HEK293 (cell line): Measurements from ENCODE around the gene CDC42EP1.

ENCODE experiments used
- CTCF ChIA-PET: fragments of 350-600 bp; formaldehyde crosslinking; extraction: SDS; loops from one replicate; lab custom pipeline; 2021; ENCODE audit warnings: antibody characterized with exemption; lab: Yijun Ruan, JAX
- POLR2A ChIA-PET: fragments of 300-600 bp; formaldehyde crosslinking; extraction: SDS; loops from one replicate; lab custom pipeline; 2020; ENCODE audit warnings: antibody characterized with exemption, inconsistent platforms; lab: Yijun Ruan, JAX
- H3K27ac ChIP-seq: fragments of 200-500 bp; sonication (Bioruptor generic); 2 replicates; pipeline ENCODE4 v1.5.1; 2014; ENCODE audit warnings: low read depth, low read length, control low read depth, inconsistent platforms; ENCODE audit errors: extremely low read depth
- H3K36me3 ChIP-seq, 2 experiments: fragments of 200-500 bp in 1 of 2; sonication (Bioruptor generic) in 1 of 2; 1 replicate in 1 of 2; 2 replicates in 1 of 2; pipeline ENCODE4 v1.5.1; 2014 to 2017; ENCODE audit warnings: inconsistent platforms in 2 of 2, low read length in 2 of 2; ENCODE audit not compliant: control insufficient read depth in 2 of 2, insufficient read depth in 1 of 2
- H3K4me1 ChIP-seq: fragments of 200-500 bp; sonication (Bioruptor generic); 2 replicates; pipeline ENCODE4 v1.5.1; 2014; ENCODE audit warnings: mild to moderate bottlenecking, low read length, inconsistent platforms; ENCODE audit not compliant: control insufficient read depth, insufficient read depth
- H3K4me3 ChIP-seq: 2 replicates; pipeline ENCODE4 v1.5.1; 2011; ENCODE audit warnings: low read depth, mild to moderate bottlenecking, control low read depth, low read length, moderate library complexity
- H3K9me3 ChIP-seq: fragments of 200-500 bp; sonication (Bioruptor generic); 2 replicates; pipeline ENCODE4 v1.5.1; 2014; ENCODE audit warnings: low read depth, low read length, inconsistent platforms; ENCODE audit not compliant: control insufficient read depth, insufficient read depth
- BCL11A ChIP-seq: fragments of 450-650 bp; formaldehyde crosslinking; IDR thresholded peaks from 2 replicates; pipeline ENCODE4 v1.5.1; 2016; ENCODE audit warnings: low read depth, missing biosample characterization, missing genetic modification characterization
- EGR2 ChIP-seq: fragments of 450-650 bp; formaldehyde crosslinking; IDR thresholded peaks from 2 replicates; pipeline ENCODE4 v1.5.1; 2016; ENCODE audit warnings: low read depth, missing biosample characterization, missing genetic modification characterization
- GLIS1 ChIP-seq: fragments of 450-650 bp; formaldehyde crosslinking; IDR thresholded peaks from 2 replicates; pipeline ENCODE4 v1.5.1; 2016; ENCODE audit warnings: missing biosample characterization, missing genetic modification characterization
- GLIS2 ChIP-seq: fragments of 450-650 bp; formaldehyde crosslinking; IDR thresholded peaks from 2 replicates; pipeline ENCODE4 v1.5.1; 2016; ENCODE audit warnings: missing biosample characterization, missing genetic modification characterization
- KLF9 ChIP-seq: fragments of 450-650 bp; formaldehyde crosslinking; IDR thresholded peaks from 2 replicates; pipeline ENCODE4 v1.5.1; 2016; ENCODE audit warnings: missing biosample characterization, missing genetic modification characterization, low read depth
- SETDB1 ChIP-seq: IDR thresholded peaks from one replicate; pipeline ENCODE4 v1.6.1; 2017; ENCODE audit warnings: mild to moderate bottlenecking, low read length, moderate library complexity, mixed read lengths; ENCODE audit not compliant: insufficient read length
- ZBTB49 ChIP-seq: fragments of 450-650 bp; formaldehyde crosslinking; IDR thresholded peaks from 2 replicates; pipeline ENCODE4 v1.5.1; 2016; ENCODE audit warnings: missing biosample characterization, missing genetic modification characterization, low read depth
- ZFP69B ChIP-seq: fragments of 450-650 bp; formaldehyde crosslinking; IDR thresholded peaks from 2 replicates; pipeline ENCODE4 v1.5.1; 2016; ENCODE audit warnings: missing biosample characterization, missing genetic modification characterization
- ZNF114 ChIP-seq: fragments of 450-650 bp; formaldehyde crosslinking; IDR thresholded peaks from 2 replicates; pipeline ENCODE4 v1.5.0; 2017; ENCODE audit warnings: missing biosample characterization, missing genetic modification characterization
- ZNF16 ChIP-seq: fragments of 450-650 bp; formaldehyde crosslinking; IDR thresholded peaks from 2 replicates; pipeline ENCODE4 v1.5.1; 2016; ENCODE audit warnings: low read depth, missing biosample characterization, missing genetic modification characterization
- ZNF169 ChIP-seq: fragments of 450-650 bp; formaldehyde crosslinking; IDR thresholded peaks from 2 replicates; pipeline ENCODE4 v1.5.1; 2016; ENCODE audit warnings: missing biosample characterization, missing genetic modification characterization
- ZNF214 ChIP-seq: fragments of 450-650 bp; formaldehyde crosslinking; IDR thresholded peaks from 2 replicates; pipeline ENCODE4 v1.5.1; 2017; ENCODE audit warnings: missing biosample characterization, mild to moderate bottlenecking, missing genetic modification characterization, borderline replicate concordance
- ZNF223 ChIP-seq: fragments of 450-650 bp; formaldehyde crosslinking; IDR thresholded peaks from 2 replicates; pipeline ENCODE4 v1.5.1; 2016; ENCODE audit warnings: missing biosample characterization, missing genetic modification characterization
- ZNF239 ChIP-seq: fragments of 450-650 bp; formaldehyde crosslinking; IDR thresholded peaks from 2 replicates; pipeline ENCODE4 v1.5.1; 2016; ENCODE audit warnings: missing biosample characterization, missing genetic modification characterization
- ZNF324 ChIP-seq: fragments of 450-650 bp; formaldehyde crosslinking; IDR thresholded peaks from 2 replicates; pipeline ENCODE4 v1.5.1; 2016; ENCODE audit warnings: missing biosample characterization, missing genetic modification characterization
- ZNF530 ChIP-seq: fragments of 450-650 bp; formaldehyde crosslinking; IDR thresholded peaks from 2 replicates; pipeline ENCODE4 v1.5.1; 2016; ENCODE audit warnings: low read depth, missing biosample characterization, missing genetic modification characterization
- ZNF561 ChIP-seq: fragments of 450-650 bp; IDR thresholded peaks from 2 replicates; pipeline ENCODE4 v1.5.1; 2018; ENCODE audit warnings: missing biosample characterization, missing genetic modification characterization, borderline replicate concordance
- ZNF658 ChIP-seq: fragments of 450-650 bp; formaldehyde crosslinking; IDR thresholded peaks from 2 replicates; pipeline ENCODE4; 2016; ENCODE audit warnings: missing biosample characterization, missing genetic modification characterization
- ZNF660 ChIP-seq: fragments of 450-650 bp; IDR thresholded peaks from 2 replicates; pipeline ENCODE4 v1.5.1; 2018; ENCODE audit warnings: missing biosample characterization, mild to moderate bottlenecking, missing genetic modification characterization
- ZNF670 ChIP-seq: fragments of 450-650 bp; formaldehyde crosslinking; IDR thresholded peaks from 2 replicates; pipeline ENCODE4 v1.5.1; 2016; ENCODE audit warnings: missing biosample characterization, missing genetic modification characterization, low read depth
- ZSCAN5A ChIP-seq: fragments of 450-650 bp; formaldehyde crosslinking; IDR thresholded peaks from 2 replicates; pipeline ENCODE4 v1.5.1; 2016; ENCODE audit warnings: missing biosample characterization, missing genetic modification characterization
- TF ChIP-seq, protein P1 (sequence below): fragments of 450-650 bp; formaldehyde crosslinking; IDR thresholded peaks from 2 replicates; pipeline ENCODE4 v1.5.1; 2016; ENCODE audit warnings: missing biosample characterization, missing genetic modification characterization
- TF ChIP-seq, protein P2 (sequence below): fragments of 450-650 bp; formaldehyde crosslinking; conservative IDR thresholded peaks from 2 replicates; pipeline ENCODE4 v1.5.1; 2016; ENCODE audit warnings: low read depth, missing biosample characterization, missing genetic modification characterization

CDC42EP1 gene

GRCh38 chr22:37517826-37518450 is 42.3 kb upstream of the CDC42EP1 start:
- POLR2A ChIA-PET, result interaction anchor here (0.8 to 1.1 kb wide), 2 partner anchors 45 to 91 kb away, joined by 3 read pairs; no protein-coding TSS in a partner anchor
- CTCF ChIA-PET, result interaction anchor here (1.2 kb wide), 1 partner anchor 45 kb away, joined by 3 read pairs; no protein-coding TSS in a partner anchor
- H3K27ac ChIP-seq, result no peak overlapping the region

GRCh38 chr22:37518509-37519267 is 41.6 kb upstream of the CDC42EP1 start:
- ChIA-PET CTCF (interaction anchor here (1.9 kb wide), 1 partner anchor 46 kb away, joined by 7 read pairs; no protein-coding TSS in a partner anchor), POLR2A (interaction anchor here (1.1 kb wide), 1 partner anchor 91 kb away, joined by 3 read pairs; no protein-coding TSS in a partner anchor)
- Histone ChIP-seq H3K36me3 (peaks cover 0 to 22% of the 10 kb centered on the region in 2 experiments; a peak in 1 of 3 replicates), H3K4me1 (peaks cover 4% of the 10 kb centered on the region), H3K9me3 (no peaks in the 10 kb centered on the region), H3K27ac (peak overlapping the region; percentile 68; the same call in 1 of the 2 replicates), H3K4me3 (peak overlapping the region; percentile 71)
- TF ChIP-seq ZNF658 (tag by site-specific recombination) (no peak), ZNF324 (tag by site-specific recombination) (no peak), ZBTB49 (tag by site-specific recombination) (no peak), ZNF214 (no peak), ZNF114 (no peak), ZNF561 (no peak), ZFP69B (tag by site-specific recombination) (0 out of 2 replicates have a peak, but pooled peaks have one; percentile 20), KLF9 (tag by site-specific recombination) (no peak; the same call in 1 of the 2 replicates), ZNF169 (no peak), ZNF223 (tag by site-specific recombination) (no peak), ZNF239 (no peak), SETDB1 (no peak), EGR2 (tag by site-specific recombination) (peak; percentile 57)
- TF ChIP-seq, protein P1, sequence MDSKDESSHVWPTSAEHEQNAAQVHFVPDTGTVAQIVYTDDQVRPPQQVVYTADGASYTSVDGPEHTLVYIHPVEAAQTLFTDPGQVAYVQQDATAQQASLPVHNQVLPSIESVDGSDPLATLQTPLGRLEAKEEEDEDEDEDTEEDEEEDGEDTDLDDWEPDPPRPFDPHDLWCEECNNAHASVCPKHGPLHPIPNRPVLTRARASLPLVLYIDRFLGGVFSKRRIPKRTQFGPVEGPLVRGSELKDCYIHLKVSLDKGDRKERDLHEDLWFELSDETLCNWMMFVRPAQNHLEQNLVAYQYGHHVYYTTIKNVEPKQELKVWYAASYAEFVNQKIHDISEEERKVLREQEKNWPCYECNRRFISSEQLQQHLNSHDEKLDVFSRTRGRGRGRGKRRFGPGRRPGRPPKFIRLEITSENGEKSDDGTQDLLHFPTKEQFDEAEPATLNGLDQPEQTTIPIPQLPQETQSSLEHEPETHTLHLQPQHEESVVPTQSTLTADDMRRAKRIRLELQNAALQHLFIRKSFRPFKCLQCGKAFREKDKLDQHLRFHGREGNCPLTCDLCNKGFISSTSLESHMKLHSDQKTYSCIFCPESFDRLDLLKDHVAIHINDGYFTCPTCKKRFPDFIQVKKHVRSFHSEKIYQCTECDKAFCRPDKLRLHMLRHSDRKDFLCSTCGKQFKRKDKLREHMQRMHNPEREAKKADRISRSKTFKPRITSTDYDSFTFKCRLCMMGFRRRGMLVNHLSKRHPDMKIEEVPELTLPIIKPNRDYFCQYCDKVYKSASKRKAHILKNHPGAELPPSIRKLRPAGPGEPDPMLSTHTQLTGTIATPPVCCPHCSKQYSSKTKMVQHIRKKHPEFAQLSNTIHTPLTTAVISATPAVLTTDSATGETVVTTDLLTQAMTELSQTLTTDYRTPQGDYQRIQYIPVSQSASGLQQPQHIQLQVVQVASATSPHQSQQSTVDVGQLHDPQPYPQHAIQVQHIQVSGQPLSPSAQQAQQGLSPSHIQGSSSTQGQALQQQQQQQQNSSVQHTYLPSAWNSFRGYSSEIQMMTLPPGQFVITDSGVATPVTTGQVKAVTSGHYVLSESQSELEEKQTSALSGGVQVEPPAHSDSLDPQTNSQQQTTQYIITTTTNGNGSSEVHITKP, result no peak
- TF ChIP-seq, protein P2, sequence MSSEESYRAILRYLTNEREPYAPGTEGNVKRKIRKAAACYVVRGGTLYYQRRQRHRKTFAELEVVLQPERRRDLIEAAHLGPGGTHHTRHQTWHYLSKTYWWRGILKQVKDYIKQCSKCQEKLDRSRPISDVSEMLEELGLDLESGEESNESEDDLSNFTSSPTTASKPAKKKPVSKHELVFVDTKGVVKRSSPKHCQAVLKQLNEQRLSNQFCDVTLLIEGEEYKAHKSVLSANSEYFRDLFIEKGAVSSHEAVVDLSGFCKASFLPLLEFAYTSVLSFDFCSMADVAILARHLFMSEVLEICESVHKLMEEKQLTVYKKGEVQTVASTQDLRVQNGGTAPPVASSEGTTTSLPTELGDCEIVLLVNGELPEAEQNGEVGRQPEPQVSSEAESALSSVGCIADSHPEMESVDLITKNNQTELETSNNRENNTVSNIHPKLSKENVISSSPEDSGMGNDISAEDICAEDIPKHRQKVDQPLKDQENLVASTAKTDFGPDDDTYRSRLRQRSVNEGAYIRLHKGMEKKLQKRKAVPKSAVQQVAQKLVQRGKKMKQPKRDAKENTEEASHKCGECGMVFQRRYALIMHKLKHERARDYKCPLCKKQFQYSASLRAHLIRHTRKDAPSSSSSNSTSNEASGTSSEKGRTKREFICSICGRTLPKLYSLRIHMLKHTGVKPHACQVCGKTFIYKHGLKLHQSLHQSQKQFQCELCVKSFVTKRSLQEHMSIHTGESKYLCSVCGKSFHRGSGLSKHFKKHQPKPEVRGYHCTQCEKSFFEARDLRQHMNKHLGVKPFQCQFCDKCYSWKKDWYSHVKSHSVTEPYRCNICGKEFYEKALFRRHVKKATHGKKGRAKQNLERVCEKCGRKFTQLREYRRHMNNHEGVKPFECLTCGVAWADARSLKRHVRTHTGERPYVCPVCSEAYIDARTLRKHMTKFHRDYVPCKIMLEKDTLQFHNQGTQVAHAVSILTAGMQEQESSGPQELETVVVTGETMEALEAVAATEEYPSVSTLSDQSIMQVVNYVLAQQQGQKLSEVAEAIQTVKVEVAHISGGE (tag by site-specific recombination), result no peak

More at GRCh38 chr22:37517826-37518450, 42.3 kb upstream of the CDC42EP1 start:
- Histone ChIP-seq H3K9me3 (no peaks in the 10 kb centered on the region), H3K4me1 (peaks cover 4% of the 10 kb centered on the region), H3K4me3 (peak overlapping the region; percentile 71), H3K36me3 (peaks cover 0 to 22% of the 10 kb centered on the region in 2 experiments; a peak in 2 of 3 replicates)
- TF ChIP-seq ZNF16 (no peak), ZSCAN5A (no peak), ZNF530 (no peak), ZNF670 (no peak), GLIS2 (tag by site-specific recombination) (0 out of 2 replicates have a peak, but pooled peaks have one; percentile 27), GLIS1 (tag by site-specific recombination) (peak; percentile 42; the same call in 1 of the 2 replicates), BCL11A (tag by site-specific recombination) (no peak), ZNF660 (no peak)
